OCI-LY1 (cell line): ENCODE data around the gene CDC42BPB.

Experiments used
- CTCF ChIP-seq: fragments of 200-600 bp; sonication (generic), shearing (Covaris generic); IDR thresholded peaks from 2 replicates; pipeline ENCODE4 v1.5.1; 2017; ENCODE audit warnings: mild to moderate bottlenecking, antibody characterized with exemption, low read length, moderate library complexity, mixed read lengths
- EZH2 ChIP-seq: fragments of 200-600 bp; sonication (generic), shearing (Covaris generic); IDR thresholded peaks from 2 replicates; pipeline ENCODE4 v1.8.0; 2017; ENCODE audit warnings: borderline replicate concordance, mixed run types, mild to moderate bottlenecking, antibody characterized with exemption, low read length, moderate library complexity, mixed read lengths

- TF ChIP-seq CTCF, result no peak
- no peak for TF ChIP-seq EZH2
Measured at GRCh38 chr14:102888748-102889147, 168.6 kb downstream of the CDC42BPB start.
